Osteoblast (primary cell): ENCODE results near the gene RIMBP2. TPM values are rescaled to one million over a fixed set of nuclear protein-coding genes. Genes with fewer than 3 reads are reported as not detected.

ENCODE experiments used
- DNase-seq: peaks from one replicate; pipeline ENCODE4 v3.0.0; 2011; ENCODE audit warnings: low spot score, mixed read lengths; ENCODE audit not compliant: insufficient read length; ENCODE audit errors: missing footprints
- H2AFZ ChIP-seq: 2 replicates; pipeline ENCODE4 v1.6.0; 2011; ENCODE audit warnings: mild to moderate bottlenecking, low read length
- H3K27ac ChIP-seq: 2 replicates; pipeline ENCODE4 v1.5.1; 2011; ENCODE audit warnings: mild to moderate bottlenecking, low read depth, low read length, moderate library complexity
- H3K27me3 ChIP-seq: 2 replicates; pipeline ENCODE4 v1.6.0; 2012; ENCODE audit warnings: mild to moderate bottlenecking, control low read depth, inconsistent platforms, low read length, moderate library complexity; ENCODE audit not compliant: insufficient read depth
- H3K36me3 ChIP-seq: 2 replicates; pipeline ENCODE4 v1.5.1; 2011; ENCODE audit warnings: mild to moderate bottlenecking, low read length, control low read depth, moderate library complexity; ENCODE audit not compliant: insufficient read depth
- H3K4me1 ChIP-seq: 2 replicates; pipeline ENCODE4 v1.5.1; 2011; ENCODE audit warnings: mild to moderate bottlenecking, low read length, control low read depth, moderate library complexity; ENCODE audit not compliant: insufficient read depth
- H3K4me2 ChIP-seq: 2 replicates; pipeline ENCODE4 v1.6.0; 2011; ENCODE audit warnings: mild to moderate bottlenecking, low read length; ENCODE audit not compliant: insufficient read depth
- H3K4me3 ChIP-seq: fragments of 200-600 bp; sonication (generic); 3 replicates; pipeline ENCODE4 v1.5.1; 2012; ENCODE audit warnings: mild to moderate bottlenecking, low read length, inconsistent platforms; ENCODE audit not compliant: insufficient read depth
- H3K79me2 ChIP-seq: 2 replicates; pipeline ENCODE4 v1.6.0; 2012; ENCODE audit warnings: mild to moderate bottlenecking, low read length, control low read depth, inconsistent platforms; ENCODE audit not compliant: insufficient read depth
- H3K9me3 ChIP-seq: 2 replicates; pipeline ENCODE4 v1.5.1; 2011; ENCODE audit warnings: low read depth, low read length, control low read depth
- H4K20me1 ChIP-seq: 2 replicates; pipeline ENCODE4 v1.6.0; 2012; ENCODE audit warnings: mild to moderate bottlenecking, low read length, control low read depth; ENCODE audit not compliant: insufficient read depth
- CTCF ChIP-seq: IDR thresholded peaks from 2 replicates; pipeline ENCODE4 v1.5.1; 2011; ENCODE audit warnings: mild to moderate bottlenecking, low read depth, low read length, moderate library complexity; ENCODE audit errors: extremely low read depth
- total RNA-seq: library from RNA; depleted of rRNA; stranded (reverse); fragments of >200 nt; gene quantifications from 2 replicates; pipeline ENCODE4 v1.2.3, GENCODE V29; 2012

RIMBP2 gene
- total RNA-seq, 1 donor, result not detected

- Histone ChIP-seq H3K9me3 (no peaks in the 10 kb centered on the region), H2AFZ (no peak overlapping the region), H4K20me1 (no peaks in the 10 kb centered on the region), H3K27me3 (no peaks in the 10 kb centered on the region), H3K4me1 (no peaks in the 10 kb centered on the region), H3K27ac (no peak overlapping the region), H3K4me2 (no peak overlapping the region), H3K4me3 (no peak overlapping the region), H3K79me2 (no peaks in the 10 kb centered on the region), H3K36me3 (no peaks in the 10 kb centered on the region)
- TF ChIP-seq CTCF, result no peak
- no peak for DNase-seq
Observed at GRCh38 chr12:130529781-130530180, 186.3 kb downstream of the RIMBP2 start.

- Histone ChIP-seq H3K36me3 (no peaks in the 10 kb centered on the region), H3K27ac (no peak overlapping the region), H3K9me3 (no peaks in the 10 kb centered on the region), H3K4me1 (no peaks in the 10 kb centered on the region), H3K27me3 (no peaks in the 10 kb centered on the region), H2AFZ (no peak overlapping the region), H3K4me2 (no peak overlapping the region), H3K79me2 (no peaks in the 10 kb centered on the region), H4K20me1 (no peaks in the 10 kb centered on the region), H3K4me3 (no peak overlapping the region)
- DNase-seq, result no peak
- no peak for TF ChIP-seq CTCF
Observed at GRCh38 chr12:130527239-130527638, 188.9 kb downstream of the RIMBP2 start.

GRCh38 chr12:130526813-130527212 lies 189.3 kb downstream of the RIMBP2 start:
- Histone ChIP-seq H3K4me2 (no peak overlapping the region), H3K27ac (no peak overlapping the region), H3K4me1 (no peaks in the 10 kb centered on the region), H3K79me2 (no peaks in the 10 kb centered on the region), H3K27me3 (no peaks in the 10 kb centered on the region), H2AFZ (no peak overlapping the region), H3K36me3 (no peaks in the 10 kb centered on the region), H4K20me1 (no peaks in the 10 kb centered on the region), H3K4me3 (no peak overlapping the region), H3K9me3 (no peaks in the 10 kb centered on the region)
- no peak for DNase-seq
- no peak for TF ChIP-seq CTCF

GRCh38 chr12:130525384-130526172 lies 190.5 kb downstream of the RIMBP2 start:
- Histone ChIP-seq H3K27ac (no peak overlapping the region), H3K79me2 (no peaks in the 10 kb centered on the region), H3K9me3 (no peaks in the 10 kb centered on the region), H4K20me1 (no peaks in the 10 kb centered on the region), H3K27me3 (no peaks in the 10 kb centered on the region), H3K36me3 (no peaks in the 10 kb centered on the region), H3K4me1 (no peaks in the 10 kb centered on the region), H2AFZ (no peak overlapping the region), H3K4me2 (no peak overlapping the region), H3K4me3 (no peak overlapping the region)
- TF ChIP-seq CTCF, result no peak
- DNase-seq, result no peak
